Neuronal stem cell (in vitro differentiated cells): ENCODE results near the gene SHC2.

Experiments used
- DNase-seq: peaks from one replicate; pipeline ENCODE4 v3.0.0-alpha.2; 2013; ENCODE audit warnings: low spot score
- H2AFZ ChIP-seq: one replicate; pipeline ENCODE4 v1.6.1; 2013; ENCODE audit warnings: mild to moderate bottlenecking, low read length, inconsistent platforms
- H2AK5ac ChIP-seq: 2 replicates; pipeline ENCODE4 v1.6.1; 2013; ENCODE audit warnings: low read depth, mild to moderate bottlenecking, inconsistent platforms, low read length, moderate library complexity, mixed read lengths
- H2BK120ac ChIP-seq: 2 replicates; pipeline ENCODE4 v1.6.1; 2013; ENCODE audit warnings: low read depth, mild to moderate bottlenecking, inconsistent platforms, low read length, moderate library complexity, mixed read lengths
- H2BK12ac ChIP-seq: one replicate; pipeline ENCODE4 v1.6.1; 2013; ENCODE audit warnings: low read length, inconsistent platforms
- H2BK15ac ChIP-seq: 2 replicates; pipeline ENCODE4 v1.6.1; 2013; ENCODE audit warnings: mild to moderate bottlenecking, low read length, inconsistent platforms, mixed read lengths
- H2BK5ac ChIP-seq: one replicate; pipeline ENCODE4 v1.6.1; 2013; ENCODE audit warnings: inconsistent platforms, mild to moderate bottlenecking, low read length, moderate library complexity
- H3K14ac ChIP-seq: one replicate; pipeline ENCODE4 v1.6.1; 2013; ENCODE audit warnings: low read length, inconsistent platforms
- H3K18ac ChIP-seq: 2 replicates; pipeline ENCODE4 v1.6.1; 2013; ENCODE audit warnings: low read length, inconsistent platforms
- H3K23ac ChIP-seq: 2 replicates; pipeline ENCODE4 v1.6.1; 2013; ENCODE audit warnings: low read depth, mild to moderate bottlenecking, mixed read lengths, low read length, inconsistent platforms; ENCODE audit not compliant: poor library complexity
- H3K27ac ChIP-seq: replicated peaks from 3 replicates; pipeline ENCODE4 v1.5.1; 2013; ENCODE audit warnings: low read length, inconsistent platforms
- H3K27me3 ChIP-seq, 3 experiments: 2 replicates each; pipeline ENCODE4 v1.6.1; 2013; ENCODE audit warnings: low read length in 3 of 3, mild to moderate bottlenecking in 2 of 3, inconsistent platforms in 1 of 3, low read depth in 1 of 3, mixed read lengths in 1 of 3, moderate library complexity in 1 of 3; ENCODE audit not compliant: control insufficient read depth in 3 of 3, insufficient read depth in 3 of 3
- H3K36me3 ChIP-seq, 2 donors: replicated peaks in 1 of 2; 2 replicates each; pipeline ENCODE4 v1.6.1; 2013; ENCODE audit warnings: low read length in 2 of 2; ENCODE audit not compliant: control insufficient read depth in 2 of 2, insufficient read depth in 2 of 2
- H3K4ac ChIP-seq: 2 replicates; pipeline ENCODE4 v1.6.1; 2013; ENCODE audit warnings: inconsistent platforms, mild to moderate bottlenecking, low read length, moderate library complexity
- H3K4me1 ChIP-seq, 2 donors: 1 replicate in 1 of 2; 2 replicates in 1 of 2; pipeline ENCODE4 v1.6.1; 2013; ENCODE audit warnings: low read length in 2 of 2, low read depth in 1 of 2; ENCODE audit not compliant: control insufficient read depth in 2 of 2, insufficient read depth in 1 of 2
- H3K4me2 ChIP-seq: one replicate; pipeline ENCODE4 v1.6.1; 2013; ENCODE audit warnings: mild to moderate bottlenecking, low read length, inconsistent platforms; ENCODE audit not compliant: insufficient read depth, poor library complexity, severe bottlenecking
- H3K4me3 ChIP-seq, 2 donors: 2 replicates each; pipeline ENCODE4 v1.5.1; 2013; ENCODE audit warnings: low read length in 2 of 2, mild to moderate bottlenecking in 2 of 2, inconsistent platforms in 1 of 2, moderate library complexity in 1 of 2
- H3K79me1 ChIP-seq: one replicate; pipeline ENCODE4 v1.6.1; 2013; ENCODE audit warnings: low read depth, mild to moderate bottlenecking, inconsistent platforms, low read length, moderate library complexity
- H3K9ac ChIP-seq: one replicate; pipeline ENCODE4 v1.6.1; 2013; ENCODE audit warnings: mild to moderate bottlenecking, low read depth, low read length, inconsistent platforms; ENCODE audit not compliant: poor library complexity
- H3K9me3 ChIP-seq, 2 donors: replicated peaks in 1 of 2; 2 replicates each; pipeline versions ENCODE3 to v1.6.1; 2013; ENCODE audit warnings: low read length in 2 of 2, mild to moderate bottlenecking in 2 of 2, inconsistent platforms in 1 of 2, low read depth in 1 of 2, mixed read lengths in 1 of 2, moderate library complexity in 1 of 2; ENCODE audit not compliant: control insufficient read depth in 2 of 2, insufficient read depth in 1 of 2
- H4K8ac ChIP-seq: one replicate; pipeline ENCODE4 v1.6.1; 2013; ENCODE audit warnings: low read depth, mild to moderate bottlenecking, inconsistent platforms, low read length, moderate library complexity
- H4K91ac ChIP-seq: one replicate; pipeline ENCODE4 v1.6.1; 2013; ENCODE audit warnings: low read length, low read depth, mild to moderate bottlenecking, inconsistent platforms; ENCODE audit not compliant: poor library complexity
- WGBS, 2 donors: extraction: QIAGEN DNeasy Blood & Tissue Kit; methylation state at CpG; one replicate each; pipeline ENCODE4 v1.1.7; 2013; ENCODE audit warnings: missing lambda C conversion rate in 2 of 2, mixed read lengths in 1 of 2; ENCODE audit not compliant: insufficient read length in 2 of 2, insufficient replicate concordance in 1 of 2; ENCODE audit errors: extremely low coverage in 2 of 2; 5-methylcytosine and 5-hydroxymethylcytosine counted together

The SHC2 gene

GRCh38 chr19:485583-486236 lies 24.9 kb upstream of the SHC2 start:
- WGBS, 2 donors, result no CpG with 5 or more reads among the region's 23 CpGs
- peak; percentile 75 for DNase-seq
- Histone ChIP-seq H2BK5ac (peak overlapping the region; percentile 57), H3K79me1 (peaks cover 4% of the 10 kb centered on the region), H3K36me3 (no peaks in the 10 kb centered on the region), H3K4me2 (peak overlapping the region; percentile 32), H3K23ac (peak overlapping the region; percentile 87), H3K9me3 (peaks cover 0 to 4% of the 10 kb centered on the region in 2 donors), H2BK15ac (peak overlapping the region; percentile 13), H3K4me1 (peaks cover 15 to 21% of the 10 kb centered on the region in 2 donors), H3K27ac (peak overlapping the region; percentile 96), H4K91ac (peak overlapping the region; percentile 100), H3K14ac (peak overlapping the region; percentile 26), H2BK120ac (peak overlapping the region; percentile 56), H3K4ac (peak overlapping the region; percentile 99), H3K27me3 (no peaks in the 10 kb centered on the region), H2AK5ac (peak overlapping the region; percentile 97), H3K9ac (peak overlapping the region; percentile 79), H3K4me3 (peak overlapping the region in 1 of 2 donors; percentile 15), H3K18ac (peak overlapping the region; percentile 97), H4K8ac (peak overlapping the region; percentile 68), H2BK12ac (peak overlapping the region; percentile 99), H2AFZ (peak overlapping the region; percentile 83)

GRCh38 chr19:485077-485476 lies 24.2 kb upstream of the SHC2 start:
- Histone ChIP-seq H3K4ac (peak overlapping the region; percentile 54), H3K23ac (peak overlapping the region; percentile 38), H2AFZ (no peak overlapping the region), H4K8ac (peak overlapping the region; percentile 68), H3K27ac (peak overlapping the region; percentile 96), H4K91ac (peak overlapping the region; percentile 100), H3K9ac (peak overlapping the region; percentile 79), H2BK5ac (peak overlapping the region; percentile 57), H3K79me1 (peaks cover 4% of the 10 kb centered on the region), H3K18ac (peak overlapping the region; percentile 97), H2AK5ac (peak overlapping the region; percentile 64), H3K9me3 (peaks cover 0 to 4% of the 10 kb centered on the region in 2 donors), H3K36me3 (no peaks in the 10 kb centered on the region), H2BK15ac (peak overlapping the region; percentile 13), H2BK12ac (peak overlapping the region; percentile 87), H3K14ac (peak overlapping the region; percentile 79), H3K4me1 (peaks cover 15 to 22% of the 10 kb centered on the region in 2 donors), H3K4me2 (peak overlapping the region; percentile 32), H3K4me3 (no peak overlapping the region), H3K27me3 (no peaks in the 10 kb centered on the region), H2BK120ac (peak overlapping the region; percentile 33)
- no CpG with 5 or more reads among the region's 22 CpGs for WGBS, 2 donors
- no peak for DNase-seq

- no peak overlapping the region for H2AFZ ChIP-seq
- no peak overlapping the region for H3K23ac ChIP-seq
- no peaks in the 10 kb centered on the region for H3K36me3 ChIP-seq
- no peak overlapping the region for H3K4ac ChIP-seq
- no peak overlapping the region for H3K4me3 ChIP-seq
- H2BK12ac ChIP-seq, result peak overlapping the region; percentile 87
- H3K27me3 ChIP-seq, result no peaks in the 10 kb centered on the region
- H3K79me1 ChIP-seq, result peaks cover 3% of the 10 kb centered on the region
- H2AK5ac ChIP-seq, result peak overlapping the region; percentile 64
- no peak for DNase-seq
- H2BK5ac ChIP-seq, result peak overlapping the region; percentile 57
- H2BK120ac ChIP-seq, result peak overlapping the region; percentile 33
- peak overlapping the region; percentile 66 for H3K9ac ChIP-seq
- no peak overlapping the region for H4K91ac ChIP-seq
- H3K14ac ChIP-seq, result no peak overlapping the region
- peaks cover 18 to 20% of the 10 kb centered on the region in 2 donors for H3K4me1 ChIP-seq
- H3K4me2 ChIP-seq, result no peak overlapping the region
- H2BK15ac ChIP-seq, result peak overlapping the region; percentile 13
- H4K8ac ChIP-seq, result no peak overlapping the region
- no CpG with 5 or more reads among the region's 15 CpGs for WGBS, 2 donors
- peaks cover 0 to 5% of the 10 kb centered on the region in 2 donors for H3K9me3 ChIP-seq
- peak overlapping the region; percentile 97 for H3K18ac ChIP-seq
- no peak overlapping the region for H3K27ac ChIP-seq
Measured at GRCh38 chr19:484494-484893, 23.7 kb upstream of the SHC2 start.

GRCh38 chr19:483332-484072 lies 22.7 kb upstream of the SHC2 start:
- Histone ChIP-seq H3K4me3 (no peak overlapping the region), H2AFZ (no peak overlapping the region), H3K14ac (no peak overlapping the region), H3K9me3 (peaks cover 0 to 5% of the 10 kb centered on the region in 2 donors), H3K27ac (no peak overlapping the region), H2BK12ac (peak overlapping the region; percentile 94), H2AK5ac (peak overlapping the region; percentile 94), H3K9ac (no peak overlapping the region), H3K18ac (peak overlapping the region; percentile 92), H3K23ac (no peak overlapping the region), H3K4me1 (peaks cover 18 to 21% of the 10 kb centered on the region in 2 donors), H4K91ac (no peak overlapping the region), H2BK5ac (no peak overlapping the region), H3K36me3 (no peaks in the 10 kb centered on the region), H4K8ac (no peak overlapping the region), H2BK120ac (no peak overlapping the region), H3K79me1 (peaks cover 1% of the 10 kb centered on the region), H3K4me2 (no peak overlapping the region), H3K4ac (peak overlapping the region; percentile 76), H3K27me3 (no peaks in the 10 kb centered on the region), H2BK15ac (peak overlapping the region; percentile 94)
- no CpG with 5 or more reads among the region's 21 CpGs for WGBS, 2 donors
- no peak for DNase-seq
